Ureter (tissue), 1 donor: Measurements from ENCODE around the gene NF1. TPM values are rescaled to one million over a fixed set of nuclear protein-coding genes. Genes with fewer than 3 reads are reported as not detected.

ENCODE experiments used
- total RNA-seq: library from RNA; stranded (reverse); gene quantifications from one replicate; pipeline ENCODE4 v1.2.4, GENCODE V29; 2023
- donor health status: DM: yes; HTN: yes; CAD: no.

Gene NF1
- total RNA-seq, 1 donor from 2014 or later = 112 TPM

Other genes with a start within 250 kb of the NF1 start
- gene TEFM, start 188.7 kb upstream of the NF1 start, total RNA-seq = 18.2 TPM
- gene ADAP2, start 173.0 kb upstream of the NF1 start, total RNA-seq = 8.5 TPM
- 22.3 TPM for gene RNF135, start 123.9 kb upstream of the NF1 start, total RNA-seq
- not detected for gene OMG, start 202.3 kb downstream of the NF1 start, total RNA-seq
- gene EVI2B, start 219.1 kb downstream of the NF1 start, total RNA-seq = 6.5 TPM
- 2.7 TPM for gene EVI2A, start 226.6 kb downstream of the NF1 start, total RNA-seq